ENCODE measurements around the gene CLCA1. TPM values are rescaled to one million over a fixed set of nuclear protein-coding genes. Genes with fewer than 3 reads are reported as not detected.

CLCA1 gene
- total RNA-seq, 2 donors from 2014 or later: not detected

DNA sequence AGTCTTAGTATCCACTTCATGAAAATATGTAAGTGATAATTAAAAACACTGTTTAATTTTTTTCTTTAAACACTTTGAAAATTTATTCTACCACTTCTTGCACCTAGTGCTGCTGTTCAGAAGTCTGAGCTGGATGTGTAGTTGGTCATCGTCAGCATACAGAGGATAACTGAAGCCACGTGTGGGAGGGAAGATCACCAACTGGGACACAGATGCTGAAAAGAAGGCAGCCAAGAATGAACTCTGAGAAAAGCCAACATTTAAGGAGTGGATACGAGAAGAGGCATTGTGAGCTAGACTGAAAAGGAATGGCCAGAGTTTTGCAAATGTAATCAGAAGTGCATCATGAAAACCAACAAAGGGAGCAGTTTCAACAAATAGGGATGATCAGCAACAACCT, 53.5 kb downstream of the CLCA1 start:
- DNase-seq (ENCODE audit: low spot score): no peak
- no peak for ATAC-seq
- Mint-ChIP-seq H3K27ac (no peak overlapping the region), H3K36me3 (no peaks in the 10 kb centered on the region), H3K9me3 (no peaks in the 10 kb centered on the region), H3K4me1 (ENCODE audit: low read depth in 2 of 2) (no peaks in the 10 kb centered on the region), H3K27me3 (peaks cover 3 to 7% of the 10 kb centered on the region in 2 donors), H3K4me3 (no peak overlapping the region)

DNA sequence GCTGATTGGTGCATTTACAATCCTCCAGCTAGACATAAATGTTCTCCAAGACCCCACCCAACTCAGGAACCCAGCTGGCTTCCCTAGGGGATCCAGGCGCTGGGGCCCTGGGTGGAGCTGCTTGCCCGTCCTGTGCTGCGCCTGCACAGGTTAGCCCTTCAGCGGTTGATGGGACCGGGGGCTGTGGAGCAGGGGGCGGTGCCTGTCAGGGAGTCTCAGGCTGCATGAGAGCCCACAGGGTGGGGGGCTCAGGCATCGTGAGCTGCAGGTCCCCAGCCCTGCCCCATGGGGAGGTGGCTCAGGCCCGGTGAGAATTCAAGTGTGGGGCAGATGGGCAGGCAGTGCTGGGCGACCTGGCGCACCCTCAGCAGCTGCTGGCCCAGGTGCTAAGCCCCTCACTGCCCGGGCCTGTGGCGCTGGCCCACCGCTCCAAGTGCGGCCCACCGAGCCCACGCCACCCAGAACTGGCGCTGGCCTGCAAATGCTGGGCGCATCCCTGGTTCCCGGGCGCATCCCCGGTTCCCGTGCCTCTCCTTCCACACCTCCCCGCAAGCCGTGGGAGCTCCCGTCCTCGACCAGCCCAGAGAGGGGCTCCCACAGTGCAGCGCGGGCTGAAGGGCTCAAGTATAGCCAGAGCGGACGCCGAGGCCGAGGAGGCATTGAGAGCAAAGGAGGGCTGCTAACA, 55.1 kb downstream of the CLCA1 start:
- no peaks in the 10 kb centered on the region for H3K4me1 Mint-ChIP-seq (ENCODE audit: low read depth in 2 of 2)
- no peaks in the 10 kb centered on the region for H3K36me3 Mint-ChIP-seq
- H3K27me3 Mint-ChIP-seq: peaks cover 5 to 13% of the 10 kb centered on the region in 2 donors
- H3K9me3 Mint-ChIP-seq: no peaks in the 10 kb centered on the region
- DNase-seq (ENCODE audit: low spot score) (no peak), ATAC-seq (peak; percentile 27 to 43)
- no peak overlapping the region for H3K4me3 Mint-ChIP-seq
- no peak overlapping the region for H3K27ac Mint-ChIP-seq

DNA sequence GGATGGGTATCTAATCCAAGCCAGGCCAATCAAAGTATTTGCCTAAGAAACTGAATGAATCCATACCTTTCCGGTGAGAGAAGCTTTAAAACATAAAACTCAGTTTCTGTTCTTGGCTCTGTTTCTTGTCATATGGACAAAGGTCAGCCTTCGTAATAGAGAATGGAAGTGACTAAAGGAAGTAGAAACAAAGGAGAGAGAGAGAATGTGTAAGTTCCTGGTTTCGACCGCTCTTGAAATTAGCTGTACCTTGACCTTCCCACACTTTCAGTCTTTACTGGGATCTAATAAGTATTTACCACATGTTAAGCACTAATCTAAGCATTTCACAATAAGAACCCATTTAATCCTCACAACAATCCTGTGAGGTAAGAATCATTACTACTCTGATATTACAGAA, 58.6 kb downstream of the CLCA1 start:
- H3K36me3 Mint-ChIP-seq: no peaks in the 10 kb centered on the region
- H3K27me3 Mint-ChIP-seq: peaks cover 5 to 16% of the 10 kb centered on the region in 2 donors
- no peaks in the 10 kb centered on the region for H3K9me3 Mint-ChIP-seq
- no peak overlapping the region for H3K4me3 Mint-ChIP-seq
- H3K4me1 Mint-ChIP-seq (ENCODE audit: low read depth in 2 of 2): no peaks in the 10 kb centered on the region
- ATAC-seq (no peak), DNase-seq (ENCODE audit: low spot score) (no peak)
- H3K27ac Mint-ChIP-seq: no peak overlapping the region

- H3K4me1 Mint-ChIP-seq (ENCODE audit: low read depth in 2 of 2): no peaks in the 10 kb centered on the region
- no peak overlapping the region for H3K4me3 Mint-ChIP-seq
- ATAC-seq (no peak), DNase-seq (ENCODE audit: low spot score) (no peak)
- no peaks in the 10 kb centered on the region for H3K9me3 Mint-ChIP-seq
- no peak overlapping the region for H3K27ac Mint-ChIP-seq
- peaks cover 21 to 42% of the 10 kb centered on the region in 2 donors for H3K27me3 Mint-ChIP-seq
- no peaks in the 10 kb centered on the region for H3K36me3 Mint-ChIP-seq
Measured at GRCh38 chr1:86530211-86530845, 61.6 kb downstream of the CLCA1 start.

DNA sequence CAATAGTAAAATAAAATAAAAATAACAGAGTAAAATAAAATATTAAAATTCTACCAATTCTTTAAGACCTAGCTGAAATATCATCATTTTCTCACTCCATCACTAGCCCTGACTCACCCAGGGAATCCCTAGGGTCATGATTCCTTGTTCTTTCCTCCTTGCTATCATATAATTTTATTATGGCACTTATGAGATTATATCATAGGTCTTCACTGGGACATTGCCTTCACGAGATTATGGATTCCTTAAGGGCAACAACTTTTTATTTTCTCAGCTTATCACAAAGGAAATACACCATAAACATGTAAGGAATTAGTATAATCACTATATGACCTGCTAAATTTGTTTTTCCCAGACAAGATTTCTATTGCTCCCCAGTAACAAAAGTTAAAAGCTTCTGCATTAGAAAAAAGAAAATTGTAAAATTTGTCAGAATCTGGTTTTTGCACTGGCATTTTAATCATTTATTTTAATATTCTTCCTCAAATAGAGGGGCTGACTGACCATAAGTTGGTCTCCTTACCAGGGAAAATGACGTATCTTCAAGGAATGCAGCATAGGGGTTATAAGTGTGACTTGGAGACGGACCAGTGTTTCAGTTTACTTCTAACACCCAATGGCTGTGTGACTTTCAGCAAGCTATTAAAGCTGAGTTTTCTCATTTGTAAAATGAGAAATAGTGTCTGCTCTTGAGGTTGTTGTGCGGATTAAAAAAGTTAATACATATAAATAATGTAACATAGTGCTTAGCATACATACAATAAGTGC, 69.4 kb downstream of the CLCA1 start:
- no peak overlapping the region for H3K27ac Mint-ChIP-seq
- H3K4me3 Mint-ChIP-seq: no peak overlapping the region
- H3K4me1 Mint-ChIP-seq (ENCODE audit: low read depth in 2 of 2): no peaks in the 10 kb centered on the region
- peaks cover 18 to 60% of the 10 kb centered on the region in 2 donors for H3K27me3 Mint-ChIP-seq
- ATAC-seq (no peak), DNase-seq (ENCODE audit: low spot score) (no peak)
- no peaks in the 10 kb centered on the region for H3K36me3 Mint-ChIP-seq
- H3K9me3 Mint-ChIP-seq: no peaks in the 10 kb centered on the region

DNA sequence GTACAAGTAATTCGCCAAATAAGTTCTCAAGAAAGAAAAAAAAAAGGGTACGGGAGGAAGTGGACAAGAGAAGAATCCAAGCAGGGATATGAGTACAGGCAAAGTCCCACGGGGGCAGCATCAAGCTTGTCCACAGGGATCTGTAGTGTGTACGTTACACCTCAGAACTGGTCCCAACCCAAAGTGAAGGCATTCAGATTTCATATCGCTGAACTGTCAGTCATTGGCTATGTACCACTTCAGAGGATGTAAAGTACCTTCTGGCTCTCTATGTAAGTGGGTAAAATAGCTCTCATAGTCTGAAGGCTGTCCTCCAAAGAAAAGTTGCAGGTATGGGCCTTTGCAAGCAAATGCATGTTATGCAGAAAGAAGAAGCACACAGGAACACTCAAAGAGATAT, 70.0 kb downstream of the CLCA1 start:
- Mint-ChIP-seq H3K27ac (no peak overlapping the region), H3K36me3 (no peaks in the 10 kb centered on the region), H3K4me3 (no peak overlapping the region), H3K9me3 (no peaks in the 10 kb centered on the region), H3K27me3 (peaks cover 13 to 55% of the 10 kb centered on the region in 2 donors), H3K4me1 (ENCODE audit: low read depth in 2 of 2) (no peaks in the 10 kb centered on the region)
- no peak for ATAC-seq
- no peak for DNase-seq (ENCODE audit: low spot score)

DNA sequence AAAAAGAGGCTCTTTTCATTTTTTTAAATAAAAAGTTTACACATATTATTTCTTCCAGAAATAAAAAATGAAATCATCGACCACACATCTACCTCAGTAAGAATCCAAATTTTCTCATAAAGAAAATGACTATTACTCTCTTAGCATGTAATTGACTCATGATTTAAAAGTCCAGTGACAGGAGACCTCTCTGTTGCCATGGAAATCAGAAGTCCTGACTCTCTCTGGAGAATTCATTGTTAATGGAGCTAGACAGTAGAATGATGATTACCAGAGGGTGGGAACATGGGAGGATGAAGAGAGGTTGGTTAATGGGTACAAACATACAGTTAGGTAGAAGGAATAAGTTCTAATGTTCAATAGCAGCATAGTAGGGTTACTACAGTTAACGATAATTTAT, 73.1 kb downstream of the CLCA1 start:
- ATAC-seq (no peak), DNase-seq (ENCODE audit: low spot score) (no peak)
- Mint-ChIP-seq H3K4me1 (ENCODE audit: low read depth in 2 of 2) (no peaks in the 10 kb centered on the region), H3K27me3 (peaks cover 10 to 42% of the 10 kb centered on the region in 2 donors), H3K4me3 (no peak overlapping the region), H3K9me3 (no peaks in the 10 kb centered on the region), H3K27ac (no peak overlapping the region), H3K36me3 (no peaks in the 10 kb centered on the region)

GRCh38 chr1:86542631-86543030, 73.9 kb downstream of the CLCA1 start:
- ATAC-seq (no peak), DNase-seq (ENCODE audit: low spot score) (no peak)
- Mint-ChIP-seq H3K27ac (no peak overlapping the region), H3K27me3 (peaks cover 10 to 42% of the 10 kb centered on the region in 2 donors), H3K9me3 (no peaks in the 10 kb centered on the region), H3K4me3 (no peak overlapping the region), H3K36me3 (no peaks in the 10 kb centered on the region), H3K4me1 (ENCODE audit: low read depth in 2 of 2) (no peaks in the 10 kb centered on the region)

DNA sequence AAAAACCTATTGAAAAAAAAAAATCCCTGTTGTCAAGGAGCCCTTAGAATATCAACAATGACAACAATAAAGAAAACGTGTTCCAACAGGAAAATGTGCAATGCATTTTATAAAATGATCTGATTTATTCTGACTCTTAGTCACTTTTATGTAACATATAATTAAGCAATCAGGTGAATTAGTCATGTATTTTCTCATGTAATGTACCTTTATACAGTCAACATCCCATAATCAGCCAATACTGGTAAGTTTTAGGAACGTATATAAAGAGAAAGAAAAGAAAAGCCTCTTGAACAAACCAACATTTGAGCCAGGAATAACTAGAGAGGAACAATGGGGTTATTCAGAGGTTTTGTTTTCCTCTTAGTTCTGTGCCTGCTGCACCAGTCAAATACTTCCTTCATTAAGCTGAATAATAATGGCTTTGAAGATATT, 78.1 kb downstream of the CLCA1 start, which contains the start of gene CLCA4:
CLCA4 (plus strand) TSS at position 292 of the 435 bp plus-strand sequence; CDS start at position 334, 42 bp downstream.
- Mint-ChIP-seq H3K4me1 (ENCODE audit: low read depth in 2 of 2) (no peaks in the 10 kb centered on the region), H3K4me3 (no peak within 1 kb of the TSS), H3K27ac (no peak within 1 kb of the TSS), H3K36me3 (no peaks in the 10 kb centered on the region), H3K9me3 (no peaks in the 10 kb centered on the region), H3K27me3 (peaks cover 7 to 38% of the 10 kb centered on the region in 2 donors)
- no peak for ATAC-seq
- DNase-seq (ENCODE audit: low spot score): no peak

DNA sequence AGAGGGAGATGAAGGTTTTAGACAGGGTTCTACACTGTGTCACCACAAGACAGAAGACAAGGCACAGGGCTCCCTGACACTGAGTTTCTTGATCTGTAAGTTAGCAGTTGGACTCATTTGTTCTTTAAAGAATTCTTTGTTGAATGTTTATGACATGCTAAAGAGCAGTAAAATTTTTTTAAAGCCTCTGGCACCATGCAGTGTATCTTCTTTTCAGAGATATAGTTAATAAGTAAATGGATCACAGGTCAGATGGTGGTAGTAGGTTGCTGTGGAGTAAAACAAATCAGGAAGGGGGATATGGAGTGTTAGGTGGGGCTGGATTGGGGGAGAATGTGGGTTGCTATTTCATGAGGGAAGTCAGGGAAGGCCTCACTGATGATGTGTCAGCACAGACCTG, 80.1 kb downstream of the CLCA1 start:
- Mint-ChIP-seq H3K4me3 (no peak overlapping the region), H3K27ac (no peak overlapping the region), H3K4me1 (ENCODE audit: low read depth in 2 of 2) (no peaks in the 10 kb centered on the region), H3K36me3 (no peaks in the 10 kb centered on the region), H3K27me3 (peaks cover 7 to 33% of the 10 kb centered on the region in 2 donors), H3K9me3 (no peaks in the 10 kb centered on the region)
- no peak for DNase-seq (ENCODE audit: low spot score)
- ATAC-seq: no peak

Other genes starting within 250 kb of the CLCA1 start
- 10 to 100 TPM; 35.4 to 36.6 TPM for gene ODF2L, start 72.6 kb upstream of the CLCA1 start, total RNA-seq
- gene CLCA2, start 44.8 kb upstream of the CLCA1 start, total RNA-seq: not detected
- not detected for gene CLCA4, start 78.2 kb downstream of the CLCA1 start, total RNA-seq
- 100 to 1,000 TPM in 1 of 2 donors, 10 to 100 TPM in 1; 59.3 to 107 TPM for gene SH3GLB1, start 235.6 kb downstream of the CLCA1 start, total RNA-seq

Data from natural killer cell treated with Interleukin-12 subunit alpha and Interleukin-12 subunit beta and Interleukin-15 and Interleukin-18, amount 100 ng/mL, for 72 hours (primary cell).